HCT116 (cell line): ENCODE measurements around the gene NFIX.

Experiments used
- EZH2 ChIP-seq: fragments of 200-600 bp; sonication (generic); IDR thresholded peaks from 2 replicates; pipeline ENCODE4 v1.6.1; 2017; ENCODE audit warnings: antibody characterized with exemption, mixed run types
- POLR2A ChIP-seq: IDR thresholded peaks from 2 replicates; pipeline ENCODE4 v1.7.0; 2011; ENCODE audit warnings: borderline replicate concordance; ENCODE audit not compliant: insufficient read depth, insufficient read length; ENCODE audit errors: extremely low read depth
- ZNF274 ChIP-seq: fragments of 200-500 bp; sonication (Bioruptor generic); IDR thresholded peaks from 2 replicates; pipeline ENCODE4 v1.6.1; 2014; ENCODE audit warnings: mild to moderate bottlenecking, low read depth, low read length, inconsistent platforms
- TF ChIP-seq, protein P1 (sequence below), 3 experiments: fragments of 200-600 bp in 1 of 3; sonication (generic) in 1 of 3; IDR thresholded peaks in 2 of 3; conservative IDR thresholded peaks in 1 of 3; 2 replicates each; pipeline ENCODE4 v1.5.1; 2012 to 2017; ENCODE audit warnings: low read depth in 2 of 3, low read length in 2 of 3, antibody characterized with exemption in 1 of 3, borderline replicate concordance in 1 of 3, control low read depth in 1 of 3, mild to moderate bottlenecking in 1 of 3, mixed read lengths in 1 of 3, mixed run types in 1 of 3, moderate library complexity in 1 of 3; ENCODE audit not compliant: insufficient read depth in 1 of 3

DNA sequence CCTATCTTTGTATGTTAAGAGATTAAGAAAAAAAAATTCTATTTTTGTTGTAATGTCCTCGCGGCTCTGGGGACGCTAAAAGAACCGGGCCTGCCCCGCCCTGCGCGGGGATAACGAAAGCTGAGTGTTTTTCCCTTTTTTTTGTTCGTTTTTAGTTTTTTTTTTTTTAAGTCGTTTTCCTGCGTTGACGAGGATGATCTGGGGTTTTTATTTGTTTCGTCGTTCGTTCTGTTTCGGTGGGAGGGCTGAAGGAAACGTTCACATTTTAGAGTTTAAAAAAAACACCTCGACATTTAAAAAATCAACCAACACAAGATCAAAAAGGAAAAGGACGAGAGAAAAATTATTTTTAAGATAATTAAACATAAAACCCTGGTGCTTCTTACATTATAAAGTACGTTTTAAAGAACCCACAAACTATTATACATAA is 101.8 kb downstream of the NFIX start:
- TF ChIP-seq EZH2 (no peak), POLR2A (no peak), ZNF274 (no peak)
- TF ChIP-seq, protein P1, sequence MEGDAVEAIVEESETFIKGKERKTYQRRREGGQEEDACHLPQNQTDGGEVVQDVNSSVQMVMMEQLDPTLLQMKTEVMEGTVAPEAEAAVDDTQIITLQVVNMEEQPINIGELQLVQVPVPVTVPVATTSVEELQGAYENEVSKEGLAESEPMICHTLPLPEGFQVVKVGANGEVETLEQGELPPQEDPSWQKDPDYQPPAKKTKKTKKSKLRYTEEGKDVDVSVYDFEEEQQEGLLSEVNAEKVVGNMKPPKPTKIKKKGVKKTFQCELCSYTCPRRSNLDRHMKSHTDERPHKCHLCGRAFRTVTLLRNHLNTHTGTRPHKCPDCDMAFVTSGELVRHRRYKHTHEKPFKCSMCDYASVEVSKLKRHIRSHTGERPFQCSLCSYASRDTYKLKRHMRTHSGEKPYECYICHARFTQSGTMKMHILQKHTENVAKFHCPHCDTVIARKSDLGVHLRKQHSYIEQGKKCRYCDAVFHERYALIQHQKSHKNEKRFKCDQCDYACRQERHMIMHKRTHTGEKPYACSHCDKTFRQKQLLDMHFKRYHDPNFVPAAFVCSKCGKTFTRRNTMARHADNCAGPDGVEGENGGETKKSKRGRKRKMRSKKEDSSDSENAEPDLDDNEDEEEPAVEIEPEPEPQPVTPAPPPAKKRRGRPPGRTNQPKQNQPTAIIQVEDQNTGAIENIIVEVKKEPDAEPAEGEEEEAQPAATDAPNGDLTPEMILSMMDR (IDR thresholded peaks at IDR 0.05 in 2 of 3, conservative IDR thresholded peaks at IDR 0.05 in 1 of 3; ENCODE audit: borderline replicate concordance in 1 of 3, insufficient read depth in 1 of 3, low read depth in 2 of 3, low read length in 2 of 3): no peak
